Dermis microvascular lymphatic vessel endothelial cell (primary cell): ENCODE measurements around the gene ZNF20. TPM values are rescaled to one million over a fixed set of nuclear protein-coding genes. Genes with fewer than 3 reads are reported as not detected.
"Not testable (repeated sequence)": the region's sequence is repeated elsewhere in the genome, so short reads cannot be mapped to it uniquely, and the experiment has no call there.

Experiments used
- DNase-seq, 2 donors: peaks; one replicate each; pipeline versions ENCODE4 v3.0.0 to v3.0.0-alpha.2; 2010; ENCODE audit warnings: low read depth in 2 of 2
- total RNA-seq: library from RNA; depleted of rRNA; stranded (reverse); fragments of >200 nt; gene quantifications from 2 replicates; pipeline ENCODE4 v1.2.1, GENCODE V29; 2014

Gene ZNF20
- total RNA-seq, 1 donor from 2014 or later: 2.8 TPM

- no peak for DNase-seq
These were observed 27.4 kb downstream of the ZNF20 start for GRCh38 chr19:12112701-12113100.

DNA sequence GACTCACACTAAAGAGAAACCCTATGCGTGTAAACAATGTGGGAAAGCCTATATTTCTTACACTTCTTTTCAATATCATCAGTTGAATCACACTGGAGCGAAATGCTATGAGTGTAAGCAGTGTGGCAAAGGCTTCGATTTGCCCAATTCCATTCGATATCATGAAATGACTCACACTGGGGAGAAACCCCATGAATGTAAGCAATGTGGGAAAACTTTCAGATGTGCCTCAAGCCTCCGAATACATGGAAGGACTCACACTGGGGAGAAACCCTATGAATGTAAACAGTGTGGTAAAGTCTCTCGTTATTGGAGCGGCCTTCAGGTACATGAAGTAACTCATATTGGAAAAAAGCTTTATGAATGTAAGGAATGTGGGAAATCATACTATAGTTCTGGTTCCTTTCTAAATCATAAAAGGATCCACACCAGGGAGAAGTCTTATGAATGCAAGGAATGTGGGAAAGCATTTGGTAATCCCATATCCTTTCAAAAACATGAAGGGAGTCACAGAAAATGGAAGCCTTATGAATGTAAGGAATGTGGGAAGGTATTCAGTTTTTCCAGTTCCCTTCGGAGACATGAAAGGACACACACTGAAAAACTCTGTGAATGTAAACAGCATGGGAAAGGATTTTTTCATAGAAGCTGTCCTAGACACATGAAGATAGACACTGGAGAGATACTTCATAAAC, 28.1 kb downstream of the ZNF20 start:
- no peak for DNase-seq

DNA sequence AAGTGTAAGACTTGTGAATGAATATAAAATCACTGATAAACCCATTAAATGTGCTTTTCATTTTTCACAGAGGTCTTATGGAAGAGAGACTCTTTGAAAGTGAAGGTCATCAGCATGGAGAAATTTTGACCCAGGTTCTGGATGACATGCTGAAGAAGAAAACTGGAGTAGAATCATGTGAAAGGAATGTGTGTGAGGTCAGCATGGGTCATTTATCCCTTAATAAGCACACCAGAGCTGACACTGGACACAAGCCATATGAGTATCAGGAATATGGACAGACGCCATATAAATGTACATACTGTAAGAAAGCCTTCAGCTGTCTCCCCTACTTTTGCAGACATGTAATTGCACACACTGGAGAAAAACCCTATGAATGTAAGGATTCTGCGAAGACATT, 29.0 kb downstream of the ZNF20 start:
- DNase-seq: no peak

DNA sequence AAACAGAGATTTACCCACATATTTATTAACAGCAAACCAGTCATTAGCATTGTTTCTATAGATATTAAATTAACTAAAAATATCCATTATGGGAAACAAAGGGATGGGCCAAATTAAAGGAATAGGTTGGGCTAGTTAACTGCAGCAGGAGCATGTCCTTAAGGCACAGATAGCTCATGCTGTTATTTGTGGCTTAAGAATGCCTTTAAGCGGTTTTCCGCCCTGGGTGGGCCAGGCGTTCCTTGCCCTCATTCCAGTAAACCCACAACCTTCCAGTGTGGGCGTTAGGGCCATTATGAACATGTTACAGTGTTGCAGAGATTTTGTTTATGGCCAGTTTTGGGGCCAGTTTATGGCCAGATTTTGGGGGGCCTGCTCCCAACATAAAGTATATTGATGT, 36.2 kb downstream of the ZNF20 start:
- not testable (repeated sequence) for DNase-seq

DNA sequence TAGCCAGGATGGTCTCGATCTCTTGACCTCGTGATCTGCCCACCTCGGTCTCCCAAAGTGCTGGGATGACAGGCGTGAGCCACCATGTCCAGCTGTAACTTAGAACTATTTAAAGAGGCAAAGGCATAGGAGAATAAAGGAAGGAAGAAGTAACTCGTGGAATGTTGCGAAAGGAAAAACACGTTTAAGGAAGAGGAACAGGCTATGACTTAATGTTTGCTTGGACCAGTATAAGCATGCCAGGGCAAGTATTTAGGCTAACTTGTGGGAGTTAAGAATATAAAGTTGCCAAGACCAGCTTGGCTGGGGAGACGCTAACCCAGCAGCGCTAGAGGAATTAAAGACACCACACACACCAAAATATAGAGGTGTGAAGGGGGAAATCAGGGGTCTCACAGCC, 42.1 kb downstream of the ZNF20 start:
- DNase-seq: no peak

DNA sequence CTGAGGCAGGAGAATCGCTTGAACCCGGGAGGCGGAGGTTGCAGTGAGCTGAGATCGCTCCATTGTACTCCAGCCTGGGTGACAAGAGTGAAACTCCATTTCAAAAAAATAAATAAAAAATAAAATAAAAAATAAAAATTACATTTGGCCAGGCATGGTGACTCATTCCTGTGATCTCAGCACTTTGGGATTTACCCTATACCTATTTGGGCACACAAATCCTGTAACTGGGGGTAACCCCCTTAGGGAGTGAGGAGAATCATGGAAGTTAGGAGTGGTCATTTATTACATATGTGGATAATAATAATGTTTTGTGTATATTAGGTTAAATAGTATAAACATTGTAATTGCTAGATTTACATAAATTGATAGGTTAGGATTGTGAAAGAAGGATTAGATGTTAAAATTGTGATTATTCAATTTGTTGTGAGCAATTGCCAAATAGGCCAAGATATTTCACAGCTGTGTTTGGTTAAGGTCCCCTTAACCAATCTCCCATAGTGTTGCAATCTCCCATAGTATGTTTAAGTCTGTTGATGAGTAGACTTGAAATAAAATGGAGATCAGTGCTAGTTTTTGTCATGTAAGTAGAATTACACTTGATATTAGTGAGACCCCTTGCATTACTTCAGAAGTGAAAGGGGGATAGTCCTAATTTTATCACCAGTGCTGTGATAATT, 44.9 kb downstream of the ZNF20 start:
- DNase-seq: no peak

GRCh38 chr19:12093777-12094176, 46.4 kb downstream of the ZNF20 start:
- no peak for DNase-seq

DNA sequence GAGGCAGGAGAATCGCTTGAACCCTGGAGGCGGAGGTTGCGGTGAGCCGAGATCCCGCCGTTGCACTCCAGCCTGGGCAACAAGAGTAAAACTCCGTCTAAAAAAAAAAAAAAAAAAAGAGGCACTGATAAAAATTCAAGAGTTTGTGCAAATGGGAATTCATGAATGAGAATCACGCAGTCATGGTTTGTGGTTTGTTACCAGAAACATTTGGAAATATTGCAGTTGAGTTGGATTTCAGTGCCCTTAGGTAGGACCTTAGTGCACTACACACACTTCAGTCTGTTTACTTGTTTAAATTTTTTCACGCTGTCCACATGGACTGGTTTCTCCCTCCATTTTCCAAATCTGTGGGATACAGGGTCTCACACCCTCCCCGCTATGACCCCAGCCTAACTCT, 47.2 kb downstream of the ZNF20 start:
- no peak for DNase-seq

GRCh38 chr19:12092065-12092867, 47.9 kb downstream of the ZNF20 start:
- DNase-seq: peak; percentile 40 to 87

- peak; percentile 14 to 66 for DNase-seq
These were observed 49.3 kb downstream of the ZNF20 start for GRCh38 chr19:12090807-12091206.

DNA sequence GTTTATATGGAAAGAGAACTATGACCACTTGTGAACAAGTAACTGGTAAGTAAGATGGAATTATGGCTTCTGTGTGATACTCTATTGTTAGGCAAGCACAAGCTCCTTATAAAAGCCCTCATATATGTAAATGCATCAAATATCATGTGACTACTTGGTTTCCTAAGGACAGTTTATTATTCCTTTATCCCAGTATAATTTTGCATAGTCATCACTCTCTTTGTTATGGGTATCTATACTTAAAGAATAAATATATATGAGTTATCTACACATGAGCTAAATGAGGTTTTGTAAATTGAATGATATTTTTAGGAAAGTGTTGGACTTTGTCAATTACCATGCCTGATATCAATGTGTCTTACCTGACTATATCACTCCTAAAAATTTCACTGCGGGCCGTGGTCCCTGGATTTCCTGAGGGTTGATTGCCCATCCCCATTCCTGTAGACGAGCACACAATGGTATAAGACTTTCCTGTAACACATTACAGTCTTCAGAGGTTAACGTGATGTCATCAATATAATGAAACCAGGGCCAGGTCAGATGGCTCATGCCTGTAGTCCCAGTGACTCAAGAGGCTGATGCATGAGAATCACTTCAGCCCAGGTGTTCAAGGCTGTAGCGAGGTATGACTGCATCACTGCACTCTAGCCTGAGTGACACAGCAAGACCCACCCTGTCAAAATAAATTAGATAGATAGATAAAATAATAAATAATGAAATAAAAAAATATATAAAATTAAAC, 54.9 kb downstream of the ZNF20 start:
- DNase-seq: no peak

GRCh38 chr19:12083336-12083735, 56.8 kb downstream of the ZNF20 start:
- not testable (repeated sequence) for DNase-seq

Other genes with a start within 250 kb of the ZNF20 start
- gene ZNF700, start 215.2 kb downstream of the ZNF20 start, total RNA-seq: 4.0 and 5.9 TPM in 2 replicates
- gene ZNF763, start 175.3 kb downstream of the ZNF20 start, total RNA-seq: 1.2 and 1.6 TPM in 2 replicates
- gene ZNF433, start 104.7 kb downstream of the ZNF20 start, total RNA-seq: 1.2 and 2.0 TPM in 2 replicates
- gene ZNF878, start 87.4 kb downstream of the ZNF20 start, total RNA-seq: 0.13 and 0.26 TPM in 2 replicates
- 2.2 and 3.0 TPM in 2 replicates for gene ZNF844, start 75.6 kb downstream of the ZNF20 start, total RNA-seq
- gene ZNF625, start 16.4 kb upstream of the ZNF20 start, total RNA-seq: 8.3 and 9.2 TPM in 2 replicates
- 3.7 and 5.1 TPM in 2 replicates for gene ZNF136, start 22.7 kb upstream of the ZNF20 start, total RNA-seq
- 3.9 and 4.8 TPM in 2 replicates for gene ZNF44, start 154.5 kb upstream of the ZNF20 start, total RNA-seq
- gene ZNF563, start 193.3 kb upstream of the ZNF20 start, total RNA-seq: 1.9 and 2.5 TPM in 2 replicates
- gene ZNF442, start 225.3 kb upstream of the ZNF20 start, total RNA-seq: 1.3 and 1.4 TPM in 2 replicates